OCI-LY7 (cell line): Measurements from ENCODE around the gene GRIA1. TPM values are rescaled to one million over a fixed set of nuclear protein-coding genes. Genes with fewer than 3 reads are reported as not detected.

ENCODE experiments used
- BruUV-seq: library from RNA; stranded (reverse); fragments of 400-500 nt; replicated peaks from 2 replicates; lab custom pipeline; 2021; lab: Mats Ljungman, UMichigan
- CTCF ChIA-PET: fragments of 300-600 bp; sonication (Branson Sonifier 250); formaldehyde crosslinking; loops from one replicate; lab custom pipeline; 2022; ENCODE audit warnings: antibody characterized with exemption; ENCODE audit not compliant: unreplicated experiment; lab: Charles Lee
- POLR2A ChIA-PET: fragments of 300-600 bp; sonication (Branson Sonifier 250); formaldehyde crosslinking; loops from one replicate; lab custom pipeline; 2022; ENCODE audit warnings: antibody characterized with exemption; lab: Charles Lee
- DNase-seq: peaks from one replicate; pipeline ENCODE4 v3.0.0-alpha.2; 2015; ENCODE audit warnings: low spot score
- H2AFZ ChIP-seq: fragments of 200-600 bp; sonication (generic), shearing (Covaris generic); 2 replicates; pipeline ENCODE4 v1.6.1; 2014; ENCODE audit warnings: mild to moderate bottlenecking, antibody characterized with exemption, low read length, moderate library complexity
- H3K27ac ChIP-seq: fragments of 200-600 bp; sonication (generic); 2 replicates; pipeline ENCODE4 v1.5.1; 2014; ENCODE audit warnings: mixed run types, low read depth, mild to moderate bottlenecking, moderate library complexity, low read length, inconsistent platforms; ENCODE audit not compliant: poor library complexity, severe bottlenecking
- H3K36me3 ChIP-seq: fragments of 200-600 bp; sonication (generic); 2 replicates; pipeline ENCODE4 v1.6.1; 2014; ENCODE audit warnings: mild to moderate bottlenecking, antibody characterized with exemption, low read length, moderate library complexity, mixed read lengths; ENCODE audit not compliant: insufficient read depth
- H3K4me1 ChIP-seq: fragments of 200-600 bp; sonication (generic); 2 replicates; pipeline ENCODE4 v1.5.1; 2014; ENCODE audit warnings: mild to moderate bottlenecking, low read length; ENCODE audit not compliant: insufficient read depth, poor library complexity, severe bottlenecking
- H3K4me2 ChIP-seq: fragments of 200-600 bp; sonication (generic); 2 replicates; pipeline ENCODE4 v1.6.1; 2014; ENCODE audit warnings: mild to moderate bottlenecking, low read length
- H3K4me3 ChIP-seq: fragments of 200-600 bp; sonication (generic); 2 replicates; pipeline ENCODE4 v1.5.1; 2014; ENCODE audit warnings: mild to moderate bottlenecking, low read depth, low read length; ENCODE audit not compliant: poor library complexity, severe bottlenecking
- H3K79me2 ChIP-seq: fragments of 200-600 bp; sonication (generic); 2 replicates; pipeline ENCODE4 v1.6.1; 2016; ENCODE audit warnings: low read depth, mild to moderate bottlenecking, low read length, moderate library complexity, mixed read lengths; ENCODE audit not compliant: insufficient read depth
- H3K9me2 ChIP-seq: fragments of 200-600 bp; sonication (generic); 2 replicates; pipeline ENCODE4 v1.6.1; 2016; ENCODE audit warnings: mild to moderate bottlenecking, low read length, mixed read lengths; ENCODE audit not compliant: insufficient read depth
- H3K9me3 ChIP-seq: fragments of 200-600 bp; sonication (generic); 2 replicates; pipeline ENCODE4 v1.6.1; 2014; ENCODE audit warnings: mild to moderate bottlenecking, mixed run types, low read length, mixed read lengths
- H4K20me1 ChIP-seq: fragments of 200-600 bp; sonication (generic); 2 replicates; pipeline ENCODE4 v1.6.1; 2014; ENCODE audit warnings: mild to moderate bottlenecking, antibody characterized with exemption, low read length, moderate library complexity, mixed read lengths; ENCODE audit not compliant: insufficient read depth
- CTCF ChIP-seq: fragments of 200-600 bp; sonication (generic); conservative IDR thresholded peaks from 2 replicates; pipeline ENCODE4 v1.5.1; 2014; ENCODE audit warnings: mild to moderate bottlenecking, antibody characterized with exemption, low read length, moderate library complexity, mixed read lengths
- EZH2phosphoT487 ChIP-seq: fragments of 200-600 bp; sonication (generic); IDR thresholded peaks from 2 replicates; pipeline ENCODE4 v1.6.1; 2018; ENCODE audit warnings: low read depth, borderline replicate concordance, mild to moderate bottlenecking, mixed run types, antibody characterized with exemption, low read length, moderate library complexity, mixed read lengths
- intact Hi-C: fragments of 100-400 bp; cut with micrococcal nuclease; formaldehyde crosslinking; loops from one replicate; pipeline ENCODE4 v1.10.0; 2022; ENCODE audit not compliant: unreplicated experiment
- total RNA-seq, 2 experiments: library from RNA; depleted of rRNA in 1 of 2; stranded (reverse); fragments of >200 nt in 1 of 2; shearing (Covaris generic) in 1 of 2; gene quantifications; 2 replicates each; pipeline ENCODE4 v1.2.3, GENCODE V29; 2014 to 2022

Gene GRIA1
- total RNA-seq, 2 experiments from 2014 or later, result not detected

- CTCF ChIA-PET, result no interaction called here
- TF ChIP-seq CTCF (no peak), EZH2phosphoT487 (no peak)
- DNase-seq, result no peak
- POLR2A ChIA-PET, result no interaction called here
- Histone ChIP-seq H3K9me2 (no peaks in the 10 kb centered on the region), H3K4me1 (no peaks in the 10 kb centered on the region), H3K27ac (no peak overlapping the region), H2AFZ (no peak overlapping the region), H4K20me1 (no peaks in the 10 kb centered on the region), H3K79me2 (no peaks in the 10 kb centered on the region), H3K36me3 (no peaks in the 10 kb centered on the region), H3K9me3 (no peaks in the 10 kb centered on the region), H3K4me3 (no peak overlapping the region), H3K4me2 (no peak overlapping the region)
- intact Hi-C loops, result loop anchor here (5.0 kb wide), 1 partner anchor 115 kb away; no protein-coding TSS in a partner anchor
- no TSS peak for BruUV-seq
Measured at GRCh38 chr5:153797484-153797883, 307.0 kb downstream of the GRIA1 start.

GRCh38 chr5:153798830-153799229 lies 308.4 kb downstream of the GRIA1 start:
- Histone ChIP-seq H4K20me1 (no peaks in the 10 kb centered on the region), H3K79me2 (no peaks in the 10 kb centered on the region), H3K4me3 (no peak overlapping the region), H2AFZ (no peak overlapping the region), H3K4me2 (no peak overlapping the region), H3K9me2 (no peaks in the 10 kb centered on the region), H3K36me3 (no peaks in the 10 kb centered on the region), H3K4me1 (no peaks in the 10 kb centered on the region), H3K9me3 (no peaks in the 10 kb centered on the region), H3K27ac (no peak overlapping the region)
- ChIA-PET POLR2A (interaction anchor here (0.6 kb wide), 1 partner anchor 89 kb away, joined by 5 read pairs; no protein-coding TSS in a partner anchor), CTCF (no interaction called here)
- intact Hi-C loops, result loop anchor here (5.0 kb wide), 1 partner anchor 113 kb away; no protein-coding TSS in a partner anchor
- no peak for DNase-seq
- BruUV-seq, result no TSS peak
- TF ChIP-seq CTCF (no peak), EZH2phosphoT487 (no peak)

GRCh38 chr5:153799466-153799865 lies 309.0 kb downstream of the GRIA1 start:
- intact Hi-C loops, result loop anchor here (5.0 kb wide), 1 partner anchor 113 kb away; no protein-coding TSS in a partner anchor
- no peak overlapping the region for H3K4me3 ChIP-seq
- H3K9me2 ChIP-seq, result no peaks in the 10 kb centered on the region
- H3K27ac ChIP-seq, result no peak overlapping the region
- ChIA-PET POLR2A (interaction anchor here (0.6 kb wide), 1 partner anchor 90 kb away, joined by 5 read pairs; no protein-coding TSS in a partner anchor), CTCF (no interaction called here)
- no peaks in the 10 kb centered on the region for H3K79me2 ChIP-seq
- DNase-seq, result no peak
- H3K9me3 ChIP-seq, result no peaks in the 10 kb centered on the region
- H2AFZ ChIP-seq, result no peak overlapping the region
- no peaks in the 10 kb centered on the region for H4K20me1 ChIP-seq
- H3K4me1 ChIP-seq, result no peaks in the 10 kb centered on the region
- H3K4me2 ChIP-seq, result no peak overlapping the region
- no TSS peak for BruUV-seq
- H3K36me3 ChIP-seq, result no peaks in the 10 kb centered on the region
- TF ChIP-seq EZH2phosphoT487 (no peak), CTCF (no peak)
